ENCODE data around the gene GSTM2. TPM values are rescaled to one million over a fixed set of nuclear protein-coding genes. Genes with fewer than 3 reads are reported as not detected.
A peak's percentile ranks its signal among the peaks of the same experiment; 100 is the strongest.
"Not testable (repeated sequence)": the region's sequence is repeated elsewhere in the genome, so short reads cannot be mapped to it uniquely, and the experiment has no call there.

The GSTM2 gene
- total RNA-seq, 1 donor from 2014 or later: 75.6 TPM

GRCh38 chr1:109661391-109661790 lies 6.5 kb upstream of the GSTM2 start:
- H3K4me3 Mint-ChIP-seq: no peak overlapping the region
- H3K27me3 Mint-ChIP-seq: no peaks in the 10 kb centered on the region
- no peak overlapping the region for H3K27ac Mint-ChIP-seq
- H3K9me3 Mint-ChIP-seq: no peaks in the 10 kb centered on the region
- no peak for DNase-seq (ENCODE audit: extremely low spot score, unreplicated experiment)
- H3K4me1 Mint-ChIP-seq (ENCODE audit: unreplicated experiment): peaks cover 16% of the 10 kb centered on the region
- H3K36me3 Mint-ChIP-seq: no peaks in the 10 kb centered on the region
- TF ChIP-seq CTCF (conservative IDR thresholded peaks at IDR 0.05): no peak

DNA sequence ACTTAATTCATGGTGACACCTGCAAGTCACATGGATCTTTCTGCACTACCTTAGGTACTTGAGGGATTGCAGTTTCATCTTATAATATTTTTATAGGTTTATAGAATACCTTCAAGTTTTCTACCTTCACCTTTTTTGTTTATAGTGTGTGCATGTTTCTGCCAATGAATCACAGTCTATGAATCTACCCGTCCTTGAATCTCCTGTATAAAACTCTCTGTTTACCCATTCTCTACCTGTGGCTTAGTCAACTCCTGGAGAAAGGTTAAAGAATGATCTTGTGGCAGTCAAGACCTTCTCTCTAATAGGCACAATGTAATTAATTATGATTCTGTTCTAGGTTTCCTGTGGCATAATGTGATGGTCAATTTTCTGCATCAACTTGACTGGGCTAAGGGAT lies 3.2 kb upstream of the GSTM2 start:
- Mint-ChIP-seq H3K4me1 (ENCODE audit: unreplicated experiment) (peaks cover 15% of the 10 kb centered on the region), H3K27ac (no peak overlapping the region), H3K27me3 (no peaks in the 10 kb centered on the region), H3K36me3 (peaks cover 7% of the 10 kb centered on the region), H3K9me3 (no peaks in the 10 kb centered on the region), H3K4me3 (no peak overlapping the region)
- no peak for TF ChIP-seq CTCF (conservative IDR thresholded peaks at IDR 0.05)
- no peak for DNase-seq (ENCODE audit: extremely low spot score, unreplicated experiment)

DNA sequence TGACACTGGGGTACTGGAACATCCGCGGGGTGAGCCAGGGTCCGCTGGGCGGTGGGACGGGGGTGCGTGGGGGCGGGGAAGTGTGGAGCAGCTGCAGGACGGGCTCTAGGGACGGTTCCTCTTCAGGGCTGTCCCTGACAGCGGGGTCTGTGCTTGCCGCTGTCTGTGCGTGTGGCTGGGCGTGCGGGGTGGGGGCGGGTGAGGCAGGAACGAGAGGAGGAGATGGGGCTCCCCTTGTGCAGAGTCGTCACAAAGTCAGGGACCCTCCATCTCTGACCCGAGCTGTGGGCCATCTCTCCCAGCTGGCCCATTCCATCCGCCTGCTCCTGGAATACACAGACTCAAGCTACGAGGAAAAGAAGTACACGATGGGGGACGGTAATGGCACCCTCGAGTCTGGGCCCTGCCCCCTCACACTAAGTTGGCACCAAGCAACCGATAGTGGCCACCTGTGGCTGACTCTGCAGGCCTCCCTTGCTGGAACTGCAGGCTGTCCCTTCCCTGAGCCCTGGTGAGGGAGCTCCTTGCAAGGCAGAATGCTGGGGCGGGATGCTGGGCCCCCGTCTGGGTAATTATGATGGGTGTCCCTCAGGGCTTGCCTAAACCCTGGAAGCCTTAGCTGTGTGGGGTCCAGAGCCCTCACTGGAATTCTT lies 392 bp downstream of the GSTM2 start:
- TF ChIP-seq CTCF (conservative IDR thresholded peaks at IDR 0.05): no peak
- H3K4me3 Mint-ChIP-seq: peak overlapping the region; percentile 87
- DNase-seq (ENCODE audit: extremely low spot score, unreplicated experiment): no peak
- H3K27ac Mint-ChIP-seq: peak overlapping the region; percentile 38
- H3K4me1 Mint-ChIP-seq (ENCODE audit: unreplicated experiment): peaks cover 12% of the 10 kb centered on the region
- no peaks in the 10 kb centered on the region for H3K9me3 Mint-ChIP-seq
- peaks cover 15% of the 10 kb centered on the region for H3K36me3 Mint-ChIP-seq
- H3K27me3 Mint-ChIP-seq: no peaks in the 10 kb centered on the region

- Mint-ChIP-seq H3K4me1 (ENCODE audit: unreplicated experiment) (peaks cover 12% of the 10 kb centered on the region), H3K27ac (no peak overlapping the region), H3K27me3 (no peaks in the 10 kb centered on the region), H3K36me3 (peaks cover 15% of the 10 kb centered on the region), H3K4me3 (peak overlapping the region; percentile 78), H3K9me3 (no peaks in the 10 kb centered on the region)
- no peak for DNase-seq (ENCODE audit: extremely low spot score, unreplicated experiment)
- TF ChIP-seq CTCF (conservative IDR thresholded peaks at IDR 0.05): no peak
These were observed 1.5 kb downstream of the GSTM2 start for GRCh38 chr1:109669246-109669948.

- Mint-ChIP-seq H3K4me1 (ENCODE audit: unreplicated experiment) (peaks cover 12% of the 10 kb centered on the region), H3K36me3 (peaks cover 15% of the 10 kb centered on the region), H3K4me3 (peak overlapping the region; percentile 78)
- H3K9me3 Mint-ChIP-seq; H3K27me3 Mint-ChIP-seq; H3K27ac Mint-ChIP-seq; DNase-seq (ENCODE audit: extremely low spot score, unreplicated experiment): not testable (repeated sequence)
These were observed 2.1 kb downstream of the GSTM2 start for GRCh38 chr1:109669949-109670302.

DNA sequence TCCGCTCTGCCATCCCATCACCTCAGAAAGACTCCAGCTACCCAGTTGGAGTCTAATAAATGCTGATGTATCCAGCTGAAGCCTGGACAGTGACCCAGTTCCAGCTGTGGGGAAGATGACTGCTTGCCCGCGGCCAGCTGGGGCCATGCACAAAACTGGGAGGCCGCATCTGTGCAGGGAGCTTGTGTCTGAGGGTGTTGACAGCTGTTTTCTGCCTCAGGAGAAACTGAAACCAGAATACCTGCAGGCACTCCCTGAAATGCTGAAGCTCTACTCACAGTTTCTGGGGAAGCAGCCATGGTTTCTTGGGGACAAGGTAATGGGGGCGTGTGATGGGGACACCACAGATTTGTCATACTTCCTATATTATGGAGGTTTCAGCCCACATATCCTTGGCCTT lies 3.2 kb downstream of the GSTM2 start:
- no peak overlapping the region for H3K4me3 Mint-ChIP-seq
- no peaks in the 10 kb centered on the region for H3K27me3 Mint-ChIP-seq
- H3K9me3 Mint-ChIP-seq: no peaks in the 10 kb centered on the region
- no peak for TF ChIP-seq CTCF (conservative IDR thresholded peaks at IDR 0.05)
- peaks cover 12% of the 10 kb centered on the region for H3K4me1 Mint-ChIP-seq (ENCODE audit: unreplicated experiment)
- H3K36me3 Mint-ChIP-seq: peaks cover 15% of the 10 kb centered on the region
- DNase-seq (ENCODE audit: extremely low spot score, unreplicated experiment): no peak
- H3K27ac Mint-ChIP-seq: no peak overlapping the region

DNA sequence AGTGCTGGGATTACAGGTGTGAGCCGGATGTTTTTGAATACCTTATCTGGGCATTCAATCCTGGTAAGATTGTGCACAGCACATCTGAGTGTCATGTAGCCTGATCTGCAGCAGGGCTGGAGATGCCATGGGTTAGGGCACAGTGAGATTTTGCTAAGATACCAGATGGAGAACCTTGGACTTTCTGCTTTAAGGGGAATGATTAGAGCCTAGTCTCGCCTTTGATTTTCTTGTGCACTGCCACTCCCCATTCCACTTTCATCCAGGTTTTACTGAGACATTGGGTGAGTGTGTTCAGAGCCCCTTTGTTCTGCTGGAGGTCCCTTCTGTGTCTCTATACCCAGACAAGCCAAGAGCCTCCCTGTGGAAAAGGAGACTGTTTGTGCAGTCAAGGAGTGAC lies 6.0 kb downstream of the GSTM2 start:
- not testable (repeated sequence) for H3K27me3 Mint-ChIP-seq; H3K27ac Mint-ChIP-seq; H3K4me3 Mint-ChIP-seq; H3K4me1 Mint-ChIP-seq (ENCODE audit: unreplicated experiment); DNase-seq (ENCODE audit: extremely low spot score, unreplicated experiment); H3K9me3 Mint-ChIP-seq
- H3K36me3 Mint-ChIP-seq: peaks cover 15% of the 10 kb centered on the region

DNA sequence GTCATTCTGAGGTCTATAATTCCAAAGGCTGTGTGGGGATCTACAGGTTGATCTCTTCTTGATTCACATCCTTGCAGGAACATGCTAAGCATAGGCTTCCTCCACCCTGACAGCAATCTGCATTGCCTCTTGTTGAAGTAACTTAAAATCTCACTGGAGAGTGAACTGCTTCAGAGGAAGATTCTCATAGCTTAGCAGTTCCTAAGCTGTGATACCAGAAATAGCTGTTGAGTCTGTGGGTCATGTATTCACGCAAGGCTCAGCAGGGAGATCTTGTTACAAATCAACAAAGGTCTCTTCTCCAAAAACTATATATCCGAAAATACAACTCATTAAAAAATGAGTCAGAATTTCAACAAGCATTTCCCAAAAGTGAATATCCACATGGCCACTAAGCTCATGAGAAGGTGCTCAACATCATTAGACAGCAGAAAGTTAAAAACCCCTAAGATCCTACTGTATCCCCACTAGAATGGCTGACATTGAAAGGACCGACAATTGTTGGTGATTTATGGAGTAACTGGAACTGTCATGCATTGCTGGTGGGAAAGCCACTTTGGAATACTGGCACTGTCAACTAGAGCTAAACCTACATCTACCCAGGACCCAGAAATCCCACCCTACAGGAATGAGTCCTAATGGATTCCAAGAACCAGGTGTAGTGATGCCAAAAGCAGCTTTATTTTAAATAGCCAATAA lies 9.0 kb downstream of the GSTM2 start:
- not testable (repeated sequence) for H3K27me3 Mint-ChIP-seq; H3K4me3 Mint-ChIP-seq; H3K36me3 Mint-ChIP-seq; H3K27ac Mint-ChIP-seq; H3K9me3 Mint-ChIP-seq; DNase-seq (ENCODE audit: extremely low spot score, unreplicated experiment); H3K4me1 Mint-ChIP-seq (ENCODE audit: unreplicated experiment)

Measured in type B pancreatic cell (in vitro differentiated cells).